ES-I3 (cell line): Measurements from ENCODE around the gene FASN.
"Not testable (repeated sequence)": the region's sequence is repeated elsewhere in the genome, so short reads cannot be mapped to it uniquely, and the experiment has no call there.

Source experiments
- H3K36me3 ChIP-seq: 2 replicates; pipeline ENCODE4 v1.6.1; 2013; ENCODE audit warnings: mild to moderate bottlenecking, low read length, control low read depth, moderate library complexity; ENCODE audit not compliant: insufficient read depth
- H3K4me1 ChIP-seq: 2 replicates; pipeline ENCODE4 v1.6.1; 2013; ENCODE audit warnings: mild to moderate bottlenecking, control low read depth, low read length; ENCODE audit not compliant: insufficient read depth
- H3K9ac ChIP-seq: 2 replicates; pipeline ENCODE4 v1.6.1; 2013; ENCODE audit warnings: low read depth, mild to moderate bottlenecking, low read length, moderate library complexity
- H3K9me3 ChIP-seq: 2 replicates; pipeline ENCODE4 v1.6.1; 2013; ENCODE audit warnings: mild to moderate bottlenecking, low read length, moderate library complexity; ENCODE audit not compliant: control insufficient read depth, insufficient read depth

Gene FASN

DNA sequence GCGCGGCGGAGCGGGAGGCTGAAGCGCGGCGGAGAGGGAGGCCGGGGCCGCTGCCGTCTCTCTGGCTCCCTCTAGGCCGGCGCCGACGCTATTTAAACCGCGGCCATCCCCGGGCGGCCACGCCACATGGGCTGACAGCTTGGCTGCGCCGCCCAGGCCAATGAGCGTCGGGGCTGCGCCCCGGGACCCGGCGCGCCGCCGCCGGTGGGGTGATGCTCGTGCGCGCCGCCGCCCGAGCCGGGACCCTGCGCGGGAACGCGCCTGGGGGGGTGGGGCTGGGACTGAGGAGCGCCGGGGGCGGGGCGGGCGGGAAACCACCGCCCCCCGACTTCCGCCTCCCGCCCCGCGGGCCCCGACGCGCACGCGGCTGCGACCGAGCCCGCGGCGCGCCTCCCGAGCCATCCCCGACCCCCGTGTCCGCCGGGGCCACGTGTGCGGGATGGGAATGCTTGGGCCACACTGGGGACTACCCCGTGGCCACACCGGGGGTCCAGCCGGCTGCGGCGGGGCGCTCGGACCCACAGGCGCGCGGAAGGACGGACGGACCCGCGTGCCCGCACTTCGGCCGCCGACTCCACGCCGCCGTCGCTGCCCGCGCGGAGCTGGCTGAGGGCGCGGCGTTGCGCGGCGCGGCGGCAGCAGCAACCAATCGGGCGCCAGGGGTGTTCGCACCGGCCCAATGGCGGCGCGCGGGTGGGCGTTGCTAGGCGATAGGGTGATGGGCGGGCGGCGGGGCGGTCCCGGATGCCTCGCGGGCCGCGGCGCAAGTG lies at the start of gene FASN:
Gene FASN (minus strand): TSS at position 68 of the 770 bp plus-strand sequence. CDS start 1,791 bp downstream, outside the sequence.
- no peaks in the 10 kb centered on the region for H3K9me3 ChIP-seq
- H3K9ac ChIP-seq, result peak within 1 kb of the TSS; percentile 89
- peaks cover 4% of the 10 kb centered on the region; the same call in 1 of the 2 replicates for H3K36me3 ChIP-seq
- H3K4me1 ChIP-seq, result peaks cover 10% of the 10 kb centered on the region; the same call in 1 of the 2 replicates

GRCh38 chr17:82146663-82147654 lies 48.9 kb upstream of the FASN start:
- Histone ChIP-seq H3K9ac (no peak overlapping the region), H3K9me3 (no peaks in the 10 kb centered on the region), H3K4me1 (no peaks in the 10 kb centered on the region), H3K36me3 (no peaks in the 10 kb centered on the region)

DNA sequence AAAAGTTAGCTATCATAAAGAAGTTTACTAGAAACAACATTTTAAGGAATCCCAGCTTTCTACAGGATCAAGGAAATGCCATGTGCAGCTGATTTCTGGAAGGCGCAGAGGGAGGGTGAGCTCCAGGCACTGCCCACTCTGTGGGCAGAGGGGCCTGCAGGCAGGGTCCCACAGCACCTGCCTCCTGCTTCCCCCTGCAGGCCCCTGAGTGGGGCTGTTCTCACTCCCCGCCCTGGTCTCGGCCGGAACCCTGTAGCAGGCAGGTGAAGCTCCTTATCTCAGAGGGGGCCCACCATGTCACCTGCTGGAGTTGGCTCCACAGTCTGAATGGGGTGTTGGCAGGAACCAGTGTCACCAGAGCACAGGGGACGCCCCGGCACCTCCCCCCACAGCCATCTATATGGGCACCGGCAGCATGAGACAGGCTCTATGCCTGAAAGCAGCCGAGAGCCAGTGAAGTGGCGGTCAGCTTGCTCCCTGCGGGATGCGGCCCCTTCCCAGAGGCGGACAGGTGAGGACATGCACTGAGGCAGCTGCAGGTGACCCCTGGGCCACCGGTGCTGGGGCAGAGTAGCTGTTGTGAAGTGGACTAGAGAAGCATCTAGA lies 47.6 kb upstream of the FASN start:
- H3K4me1 ChIP-seq, result no peaks in the 10 kb centered on the region

DNA sequence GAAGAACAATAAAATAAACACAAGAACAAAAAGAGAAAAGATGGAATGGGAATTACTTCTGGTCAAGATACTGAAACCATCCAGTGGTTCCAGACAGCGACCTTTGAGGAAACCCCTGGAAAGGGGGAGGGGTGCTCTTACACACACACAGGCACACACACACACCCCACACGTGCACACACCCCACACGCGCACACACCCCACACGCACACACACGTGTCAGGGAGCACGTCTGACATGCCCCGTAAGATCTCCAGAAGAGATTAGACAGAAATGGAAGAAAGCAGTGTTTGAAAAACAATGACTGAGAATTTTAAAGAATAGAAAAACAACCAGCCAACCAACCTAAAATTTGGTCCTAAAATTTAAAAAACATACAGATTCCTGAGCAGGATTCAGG lies 45.3 kb upstream of the FASN start:
- no peaks in the 10 kb centered on the region for H3K9me3 ChIP-seq
- no peaks in the 10 kb centered on the region for H3K36me3 ChIP-seq
- H3K4me1 ChIP-seq, result no peaks in the 10 kb centered on the region
- H3K9ac ChIP-seq, result no peak overlapping the region

More for the DNA sequence above, 47.6 kb upstream of the FASN start:
- no peak overlapping the region for H3K9ac ChIP-seq
- no peaks in the 10 kb centered on the region for H3K9me3 ChIP-seq
- no peaks in the 10 kb centered on the region for H3K36me3 ChIP-seq

GRCh38 chr17:82139961-82140360 lies 41.9 kb upstream of the FASN start:
- H3K9me3 ChIP-seq, H3K36me3 ChIP-seq, H3K9ac ChIP-seq, H3K4me1 ChIP-seq: not testable (repeated sequence)

GRCh38 chr17:82138511-82138992 lies 40.5 kb upstream of the FASN start:
- no peak overlapping the region for H3K9ac ChIP-seq
- no peaks in the 10 kb centered on the region for H3K4me1 ChIP-seq
- no peaks in the 10 kb centered on the region for H3K36me3 ChIP-seq
- H3K9me3 ChIP-seq, result no peaks in the 10 kb centered on the region

- H3K4me1 ChIP-seq, result no peaks in the 10 kb centered on the region
- no peaks in the 10 kb centered on the region for H3K36me3 ChIP-seq
- H3K9me3 ChIP-seq, result no peaks in the 10 kb centered on the region
- no peak overlapping the region for H3K9ac ChIP-seq
These were observed 36.1 kb upstream of the FASN start for GRCh38 chr17:82134101-82134500.

GRCh38 chr17:82133166-82133953 lies 35.3 kb upstream of the FASN start:
- not testable (repeated sequence) for H3K9me3 ChIP-seq, H3K36me3 ChIP-seq, H3K4me1 ChIP-seq, H3K9ac ChIP-seq

DNA sequence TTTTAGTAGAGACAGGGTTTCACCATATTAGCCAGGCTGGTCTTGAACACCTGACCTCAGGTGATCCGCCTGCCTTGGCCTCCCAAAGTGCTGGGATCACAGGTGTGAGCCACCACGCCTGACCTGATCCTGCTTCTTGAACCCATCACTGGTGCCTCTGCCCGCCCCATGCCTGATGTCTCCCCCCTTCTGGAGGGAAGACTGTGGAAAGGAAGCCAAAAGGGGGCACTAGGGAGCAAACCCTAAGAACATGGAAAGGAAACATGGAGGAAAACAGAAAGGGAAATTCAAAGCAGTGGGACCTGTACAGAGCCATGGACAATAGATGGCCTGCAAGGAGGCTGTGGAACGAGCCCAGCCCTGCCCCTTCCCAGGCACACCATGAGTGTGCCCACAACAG lies 31.1 kb upstream of the FASN start:
- Histone ChIP-seq H3K9me3 (no peaks in the 10 kb centered on the region), H3K36me3 (no peaks in the 10 kb centered on the region), H3K9ac (no peak overlapping the region), H3K4me1 (no peaks in the 10 kb centered on the region)

GRCh38 chr17:82128287-82128686 lies 30.3 kb upstream of the FASN start:
- Histone ChIP-seq H3K4me1 (no peaks in the 10 kb centered on the region), H3K36me3 (no peaks in the 10 kb centered on the region), H3K9me3 (no peaks in the 10 kb centered on the region), H3K9ac (no peak overlapping the region)

GRCh38 chr17:82127704-82128103 lies 29.7 kb upstream of the FASN start:
- Histone ChIP-seq H3K4me1 (no peaks in the 10 kb centered on the region), H3K9ac (no peak overlapping the region), H3K36me3 (no peaks in the 10 kb centered on the region), H3K9me3 (no peaks in the 10 kb centered on the region)

GRCh38 chr17:82127315-82127595 lies 29.2 kb upstream of the FASN start:
- Histone ChIP-seq H3K36me3 (no peaks in the 10 kb centered on the region), H3K9ac (no peak overlapping the region)

DNA sequence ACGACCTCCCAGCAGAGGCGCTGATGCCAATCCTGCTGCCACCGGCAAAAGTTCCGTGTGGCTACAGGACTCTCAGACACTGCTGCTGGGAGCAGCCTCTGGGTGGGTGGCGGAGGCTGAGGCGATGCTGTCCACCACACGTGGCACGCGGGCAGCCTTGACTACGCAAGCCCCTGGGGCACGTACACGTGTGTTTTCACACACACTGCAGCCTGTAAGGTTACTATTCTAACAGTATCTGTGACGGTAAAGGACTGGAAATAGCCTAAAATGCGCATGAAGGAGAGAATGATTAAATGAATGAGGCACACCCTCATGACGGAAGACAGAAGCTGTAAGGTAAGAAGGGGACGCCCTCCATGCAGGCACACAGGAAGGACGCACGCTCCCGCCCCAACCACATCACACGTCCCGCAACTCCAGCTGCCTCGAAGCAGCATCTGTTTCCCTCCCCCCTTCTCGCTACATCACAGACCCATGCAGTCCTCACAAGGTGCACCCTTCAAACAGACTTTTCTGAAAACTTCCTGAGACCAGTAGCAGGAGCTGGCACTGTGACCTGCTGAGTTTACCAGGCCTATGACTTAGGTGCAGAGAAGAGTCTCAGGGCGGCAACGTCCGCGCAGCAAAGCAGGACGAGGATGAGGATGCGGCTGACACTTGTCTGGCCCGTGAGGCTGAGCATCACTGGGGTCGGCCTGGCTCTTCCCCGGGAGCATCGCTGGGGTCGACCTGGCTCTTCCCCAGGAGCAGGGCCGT lies 28.7 kb upstream of the FASN start:
- Histone ChIP-seq H3K9ac (no peak overlapping the region), H3K36me3 (no peaks in the 10 kb centered on the region), H3K4me1 (no peaks in the 10 kb centered on the region), H3K9me3 (no peaks in the 10 kb centered on the region)

More at GRCh38 chr17:82127315-82127595, 29.2 kb upstream of the FASN start:
- H3K4me1 ChIP-seq, result no peaks in the 10 kb centered on the region
- H3K9me3 ChIP-seq, result no peaks in the 10 kb centered on the region
